Calu3 (cell line): ENCODE results near the gene TCF3. TPM values are rescaled to one million over a fixed set of nuclear protein-coding genes. Genes with fewer than 3 reads are reported as not detected.

Experiments
- BruUV-seq: library from RNA; stranded (reverse); fragments of 400-500 nt; replicated peaks from 2 replicates; lab custom pipeline; 2021; lab: Mats Ljungman, UMichigan
- CTCF ChIA-PET: fragments of 300-600 bp; sonication (Branson Sonifier 250); formaldehyde crosslinking; loops from one replicate; lab custom pipeline; 2022; ENCODE audit warnings: antibody characterized with exemption; lab: Charles Lee
- DNase-seq: peaks from one replicate; pipeline ENCODE4 v3.0.0; 2022
- H3K27ac Mint-ChIP-seq: one replicate; pipeline ENCODE4 v1.8.0; 2022; ENCODE audit warnings: mixed read lengths; ENCODE audit not compliant: unreplicated experiment
- H3K27me3 Mint-ChIP-seq: one replicate; pipeline ENCODE4 v1.8.0; 2022; ENCODE audit warnings: mixed read lengths; ENCODE audit not compliant: unreplicated experiment
- H3K36me3 Mint-ChIP-seq: one replicate; pipeline ENCODE4 v1.8.0; 2022; ENCODE audit warnings: mild to moderate bottlenecking, moderate library complexity, mixed read lengths; ENCODE audit not compliant: insufficient read depth, unreplicated experiment
- H3K4me1 Mint-ChIP-seq: one replicate; pipeline ENCODE4 v1.8.0; 2022; ENCODE audit warnings: mild to moderate bottlenecking, low read depth, mixed read lengths; ENCODE audit not compliant: unreplicated experiment
- H3K4me3 Mint-ChIP-seq: one replicate; pipeline ENCODE4 v1.8.0; 2022; ENCODE audit warnings: mild to moderate bottlenecking, low read depth, moderate library complexity, mixed read lengths; ENCODE audit not compliant: unreplicated experiment
- H3K9me3 Mint-ChIP-seq: one replicate; pipeline ENCODE4 v1.8.0; 2022; ENCODE audit warnings: low read depth, mixed read lengths; ENCODE audit not compliant: unreplicated experiment
- CTCF ChIP-seq: fragments of 200-600 bp; IDR thresholded peaks from one replicate; pipeline ENCODE4 v1.8.0; 2022; ENCODE audit warnings: antibody characterized with exemption; ENCODE audit not compliant: unreplicated experiment
- intact Hi-C: fragments of 100-400 bp; cut with micrococcal nuclease; formaldehyde crosslinking; loops from one replicate; pipeline ENCODE4 v1.10.0; 2022; ENCODE audit not compliant: unreplicated experiment
- total RNA-seq: library from RNA; stranded (reverse); gene quantifications from 2 replicates; pipeline ENCODE4 v1.2.3, GENCODE V29; 2022

The TCF3 gene
- total RNA-seq, 1 experiment from 2014 or later: 102 TPM

DNA sequence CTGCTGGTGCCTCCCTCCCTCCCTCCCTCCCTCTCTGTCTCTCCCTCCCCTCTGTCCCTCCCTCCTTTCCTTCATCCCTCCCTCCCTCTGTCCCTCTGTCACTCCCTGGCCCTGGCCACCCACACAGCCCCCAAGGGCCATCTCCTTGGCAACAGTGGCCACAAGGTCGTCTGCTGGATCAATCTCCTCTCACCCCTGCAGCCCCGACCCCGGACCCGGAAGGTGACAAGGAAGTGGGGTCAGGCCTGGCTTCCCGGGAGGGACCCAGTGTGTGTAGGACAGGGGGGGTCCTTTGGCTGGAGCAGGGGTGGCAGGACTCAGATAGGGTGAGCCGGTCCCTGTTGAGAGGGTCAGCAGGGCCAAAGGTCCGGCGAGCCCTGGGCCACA, 21.9 kb upstream of the TCF3 start:
- intact Hi-C loops: loop anchor here (5.0 to 10.0 kb wide), 2 partner anchors 121 to 127 kb away; no protein-coding TSS in a partner anchor
- Mint-ChIP-seq H3K27ac (no peak overlapping the region), H3K36me3 (peaks cover 10% of the 10 kb centered on the region), H3K9me3 (no peaks in the 10 kb centered on the region), H3K4me3 (no peak overlapping the region), H3K27me3 (peaks cover 36% of the 10 kb centered on the region), H3K4me1 (no peaks in the 10 kb centered on the region)
- DNase-seq: no peak
- no TSS peak for BruUV-seq
- TF ChIP-seq CTCF: no peak
- CTCF ChIA-PET: interaction anchor here (0.6 to 0.8 kb wide), 2 partner anchors 106 to 122 kb away, joined by 3 to 6 read pairs; no protein-coding TSS in a partner anchor

- H3K27me3 Mint-ChIP-seq: peaks cover 37% of the 10 kb centered on the region
- no TSS peak for BruUV-seq
- no peak overlapping the region for H3K4me3 Mint-ChIP-seq
- CTCF ChIA-PET: interaction anchor here (0.5 to 0.8 kb wide), 4 partner anchors 87 to 123 kb away, joined by 3 to 6 read pairs (median 4); no protein-coding TSS in a partner anchor
- H3K4me1 Mint-ChIP-seq: peaks cover under 1% of the 10 kb centered on the region
- H3K27ac Mint-ChIP-seq: no peak overlapping the region
- TF ChIP-seq CTCF: no peak
- peak; percentile 35 for DNase-seq
- peaks cover 10% of the 10 kb centered on the region for H3K36me3 Mint-ChIP-seq
- no peaks in the 10 kb centered on the region for H3K9me3 Mint-ChIP-seq
- intact Hi-C loops: loop anchor here (5.0 to 10.0 kb wide), 2 partner anchors 121 to 126 kb away; no protein-coding TSS in a partner anchor
Observed at GRCh38 chr19:1673645-1674292, 21.4 kb upstream of the TCF3 start.

DNA sequence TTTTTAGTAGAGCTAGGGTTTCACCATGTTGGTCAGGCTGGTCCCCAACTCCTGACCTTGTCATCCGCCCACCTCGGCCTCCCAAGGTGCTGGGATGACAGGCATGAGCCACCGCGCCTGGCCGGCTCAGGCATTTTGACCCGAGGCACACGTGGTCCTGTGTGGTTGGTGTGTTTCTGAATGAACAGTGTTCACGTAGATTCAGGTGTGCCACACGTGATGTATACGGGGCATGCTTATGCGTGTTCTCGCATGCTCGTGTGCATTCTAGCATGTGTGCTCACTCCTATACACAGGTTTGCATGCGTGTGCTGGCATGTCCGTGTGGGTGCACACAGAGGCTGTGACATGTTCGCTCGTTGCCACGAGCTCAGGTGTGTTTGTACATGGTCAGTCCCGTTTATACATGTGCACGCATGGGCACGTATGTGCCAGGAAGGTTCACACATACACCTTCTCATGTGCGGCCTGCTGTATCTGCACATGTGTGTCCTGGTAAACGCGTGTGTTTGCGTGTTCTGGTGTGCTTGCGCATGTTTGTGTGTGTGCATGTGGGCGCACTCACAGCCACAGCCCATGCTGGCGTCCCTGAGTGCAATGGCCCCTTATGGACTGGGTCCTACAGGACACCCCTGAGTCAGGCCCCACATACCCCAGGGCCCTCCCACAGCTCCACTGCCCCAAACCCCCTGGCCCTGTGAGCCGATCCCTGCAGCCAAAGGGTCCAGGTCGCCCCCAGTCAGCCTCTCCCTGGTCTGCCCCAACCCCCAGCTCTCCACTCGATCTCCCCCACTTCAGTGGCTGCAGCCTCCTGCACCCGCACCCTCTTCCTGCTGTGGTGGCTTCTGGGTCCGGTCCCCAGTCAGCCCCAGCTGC, 20.6 kb upstream of the TCF3 start:
- H3K4me1 Mint-ChIP-seq: peaks cover 8% of the 10 kb centered on the region
- H3K27ac Mint-ChIP-seq: no peak overlapping the region
- TF ChIP-seq CTCF: no peak
- H3K4me3 Mint-ChIP-seq: peak overlapping the region; percentile 40
- H3K9me3 Mint-ChIP-seq: no peaks in the 10 kb centered on the region
- H3K36me3 Mint-ChIP-seq: peaks cover 10% of the 10 kb centered on the region
- H3K27me3 Mint-ChIP-seq: peaks cover 37% of the 10 kb centered on the region
- no TSS peak for BruUV-seq
- DNase-seq: no peak
- intact Hi-C loops: loop anchor here (5.0 to 10.0 kb wide), 2 partner anchors 122 to 126 kb away; no protein-coding TSS in a partner anchor
- CTCF ChIA-PET: interaction anchor here (0.5 to 2.2 kb wide), 11 partner anchors 67 to 153 kb away, joined by 3 to 19 read pairs (median 7); no protein-coding TSS in a partner anchor

- peaks cover 9% of the 10 kb centered on the region for H3K36me3 Mint-ChIP-seq
- peaks cover 37% of the 10 kb centered on the region for H3K27me3 Mint-ChIP-seq
- H3K27ac Mint-ChIP-seq: no peak overlapping the region
- peaks cover 13% of the 10 kb centered on the region for H3K4me1 Mint-ChIP-seq
- peak; percentile 56 for DNase-seq
- no TSS peak for BruUV-seq
- CTCF ChIA-PET: interaction anchor here (0.5 to 2.2 kb wide), 9 partner anchors 66 to 154 kb away, joined by 3 to 19 read pairs (median 7); no protein-coding TSS in a partner anchor
- intact Hi-C loops: loop anchor here (5.0 to 10.0 kb wide), 2 partner anchors 123 to 125 kb away; no protein-coding TSS in a partner anchor
- H3K4me3 Mint-ChIP-seq: peak overlapping the region; percentile 40
- H3K9me3 Mint-ChIP-seq: no peaks in the 10 kb centered on the region
- peak; percentile 93 for TF ChIP-seq CTCF
Observed at GRCh38 chr19:1672038-1672768, 19.8 kb upstream of the TCF3 start.
